NCI-H1417 (cell line): ENCODE measurements around the gene PADI2.

Source experiments
- DNase-seq, 3 experiments: peaks; one replicate each; lab custom pipeline; 2025; lab: John Stamatoyannopoulos, UW

Gene PADI2

GRCh38 chr1:17053685-17054410, 65.4 kb downstream of the PADI2 start, which contains the start of gene SDHB:
SDHB (minus strand) TSS chr1:17054032; CDS start chr1:17054019, 13 bp downstream.
- peak; percentile 96 to 99 (median 98) for DNase-seq

- DNase-seq: no peak
Observed at GRCh38 chr1:17053086-17053684, 66.1 kb downstream of the PADI2 start.

DNA sequence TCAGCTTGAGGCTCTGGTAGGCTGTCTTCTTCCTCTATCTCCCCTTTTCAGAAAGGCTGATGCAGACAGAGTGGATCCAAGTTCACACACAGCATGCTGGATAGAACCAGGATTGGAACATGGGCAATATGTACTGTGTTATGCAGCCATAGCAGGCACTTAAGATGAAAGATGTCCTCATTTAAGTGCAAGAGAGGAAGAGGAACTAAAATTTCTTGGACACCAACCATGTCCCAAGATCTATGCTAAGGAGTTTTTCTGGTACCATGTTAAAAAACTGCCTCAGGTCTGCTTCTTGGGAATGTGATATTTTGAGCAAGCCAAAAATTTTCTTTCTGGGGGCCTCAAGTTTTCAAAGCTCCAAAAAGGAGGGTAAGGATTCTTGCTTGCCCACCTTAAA, 66.6 kb downstream of the PADI2 start:
- no peak for DNase-seq

- DNase-seq: no peak
Observed at GRCh38 chr1:17052038-17052437, 67.2 kb downstream of the PADI2 start.

DNA sequence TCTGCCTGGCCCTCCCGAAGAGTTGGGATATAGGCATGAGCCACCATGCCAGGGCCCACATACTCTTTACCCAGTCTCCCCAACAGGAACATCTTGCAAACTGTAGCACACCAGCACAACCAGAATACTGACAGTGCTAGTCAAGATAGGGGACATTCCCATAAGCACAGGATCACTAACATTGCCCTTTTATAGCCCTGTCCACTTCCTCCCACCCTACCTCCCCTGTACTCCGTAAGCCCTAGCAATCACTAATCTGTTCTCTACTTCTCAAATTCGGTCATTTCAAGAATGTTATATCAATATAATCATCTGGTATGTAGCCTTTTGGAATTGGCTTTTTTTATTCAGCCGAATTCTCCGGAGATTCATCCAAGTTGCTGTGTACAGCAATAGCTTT, 71.3 kb downstream of the PADI2 start:
- no peak for DNase-seq

DNA sequence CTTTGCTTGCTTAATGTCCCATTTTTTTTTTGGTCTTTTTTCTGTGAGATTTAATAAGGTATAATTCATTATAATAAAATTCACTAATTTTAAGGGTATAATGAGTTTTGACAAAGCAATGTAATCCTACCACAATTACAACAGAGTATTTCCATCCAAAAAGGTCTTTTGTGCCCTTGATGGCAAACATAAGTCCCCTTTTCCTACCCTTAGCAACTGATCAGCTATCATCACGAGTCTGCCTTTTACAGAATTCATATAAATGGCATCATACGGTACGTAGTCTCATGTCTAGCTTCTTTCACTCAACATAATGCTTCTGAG, 73.0 kb downstream of the PADI2 start:
- DNase-seq: no peak

DNA sequence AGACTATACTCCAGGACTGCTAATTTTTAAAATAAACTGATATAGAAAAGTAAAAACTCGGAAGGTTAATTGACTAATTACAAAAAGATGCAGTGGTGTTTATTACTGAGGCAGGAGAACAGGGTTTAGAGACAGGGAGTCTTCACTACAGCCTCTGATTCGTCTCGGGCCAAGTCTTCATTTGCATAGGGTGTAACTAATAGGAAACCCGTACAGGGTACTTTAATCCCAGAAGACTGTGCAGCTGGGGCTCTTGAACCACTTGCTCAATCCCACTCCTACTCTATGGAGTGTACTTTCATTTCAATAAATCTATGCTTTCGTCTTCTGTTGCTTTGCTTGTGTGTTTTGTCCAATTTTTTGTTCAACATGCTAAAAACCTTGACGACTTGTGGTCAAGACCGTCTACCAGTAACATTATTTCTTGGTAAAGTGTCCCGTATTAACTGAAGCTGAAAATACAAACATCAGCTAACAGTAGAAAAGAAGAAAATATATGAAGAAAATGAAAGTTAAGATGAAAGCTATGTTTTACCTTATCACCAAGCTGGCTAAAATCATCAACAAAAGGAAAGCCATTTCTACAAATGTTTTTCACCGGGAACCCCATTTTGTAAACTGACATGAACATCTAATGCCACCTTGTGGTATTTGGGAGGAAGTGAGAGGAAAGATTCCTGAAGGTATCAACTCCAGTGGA, 73.5 kb downstream of the PADI2 start:
- DNase-seq: peak in 2 of 3 experiments; percentile 23 to 69

DNA sequence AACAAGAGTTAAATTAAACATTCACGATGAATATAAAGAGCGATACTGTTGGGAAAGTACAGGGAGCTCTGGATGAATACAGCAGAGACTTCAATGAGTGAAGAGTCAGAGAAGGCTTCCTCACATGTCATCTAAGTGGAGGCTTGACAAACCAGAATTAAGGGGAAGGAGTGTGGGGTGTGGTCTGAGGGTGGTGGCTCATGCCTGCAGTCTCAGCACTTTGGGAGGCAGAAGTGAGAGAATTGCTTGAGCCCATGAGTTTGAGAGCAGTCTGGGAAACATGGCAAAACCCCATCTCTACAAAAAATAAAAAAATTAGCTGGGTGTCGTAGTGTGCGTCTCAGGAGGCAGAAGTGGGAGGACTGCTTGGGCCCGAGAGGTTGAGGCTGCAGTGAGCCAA, 74.1 kb downstream of the PADI2 start:
- DNase-seq: no peak

DNA sequence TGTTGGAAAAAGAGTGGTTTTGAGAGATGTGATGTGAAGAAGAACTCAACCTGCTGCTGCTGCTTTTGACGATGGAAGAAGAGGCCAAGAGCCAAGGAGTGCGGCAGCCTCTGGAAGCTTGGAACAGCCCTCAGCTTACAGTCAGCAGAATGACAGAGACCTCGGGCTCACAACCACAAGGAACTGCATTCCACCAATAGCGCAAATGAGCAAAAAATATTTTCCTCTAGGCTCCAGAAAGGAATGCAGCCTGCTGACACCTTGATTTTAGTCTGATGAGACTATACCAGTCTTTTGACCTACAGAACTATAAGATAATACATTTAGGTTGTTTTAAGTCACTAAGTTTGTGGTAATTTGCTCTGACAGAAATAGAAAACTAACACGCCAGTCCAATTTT, 75.6 kb downstream of the PADI2 start:
- no peak for DNase-seq

GRCh38 chr1:17040135-17040534, 79.1 kb downstream of the PADI2 start:
- no peak for DNase-seq

DNA sequence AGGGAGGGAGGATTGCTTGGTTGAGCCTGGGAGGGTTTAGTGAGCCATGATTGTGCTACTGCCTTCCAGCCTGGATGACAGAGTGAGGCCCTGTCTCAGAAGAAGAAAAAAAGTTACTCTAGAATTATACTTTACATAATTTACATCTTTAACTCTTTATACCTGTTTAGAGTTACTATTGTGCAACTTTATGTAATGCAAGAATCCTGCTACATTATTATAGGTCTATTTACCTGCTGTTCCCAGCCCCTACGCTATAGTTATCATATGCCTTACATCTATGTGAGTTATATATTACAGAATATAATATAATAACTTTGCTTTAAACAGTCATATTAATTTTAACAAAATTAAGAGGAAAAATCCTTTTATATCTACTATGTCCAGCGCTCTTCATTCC, 79.7 kb downstream of the PADI2 start:
- DNase-seq: no peak

DNA sequence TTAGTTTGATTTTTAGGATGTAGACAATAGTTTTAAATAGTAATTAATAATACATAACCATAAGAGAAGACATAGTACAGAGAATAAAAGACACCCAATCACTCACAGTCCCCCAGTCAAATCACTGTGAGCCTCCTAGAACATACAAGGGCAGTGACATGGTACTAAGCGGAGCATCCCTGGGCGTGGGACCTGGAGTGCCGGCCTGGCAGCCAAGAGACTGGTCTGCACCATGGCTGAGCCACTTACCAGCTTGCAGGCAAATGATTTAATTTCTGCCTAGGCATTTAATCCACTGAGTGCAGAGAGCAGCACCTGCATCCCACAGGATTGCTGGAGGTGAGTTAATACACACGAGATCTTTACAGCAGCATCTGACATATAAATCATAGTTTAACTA, 85.8 kb downstream of the PADI2 start:
- no peak for DNase-seq

- DNase-seq: no peak
Observed at GRCh38 chr1:17032741-17033140, 86.5 kb downstream of the PADI2 start.

DNA sequence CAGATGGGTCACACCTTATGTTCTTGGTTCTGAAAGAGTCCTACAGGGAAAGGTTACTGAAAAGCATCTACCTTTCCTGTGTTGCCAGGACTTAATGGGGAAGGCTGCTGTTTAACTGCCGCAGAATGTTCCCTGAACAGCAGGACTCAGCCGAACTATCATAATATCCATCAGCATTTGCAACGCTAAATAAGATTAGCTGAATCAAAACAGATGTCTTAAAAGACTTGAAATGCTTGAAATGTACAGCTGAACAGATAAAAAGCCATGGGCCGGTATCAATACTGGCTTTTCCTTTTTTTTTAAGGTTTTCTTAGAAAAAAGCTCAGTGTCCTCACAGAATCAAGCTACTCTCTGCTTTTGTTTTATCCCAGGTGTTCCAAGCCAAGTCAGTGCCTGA, 87.8 kb downstream of the PADI2 start:
- no peak for DNase-seq

DNA sequence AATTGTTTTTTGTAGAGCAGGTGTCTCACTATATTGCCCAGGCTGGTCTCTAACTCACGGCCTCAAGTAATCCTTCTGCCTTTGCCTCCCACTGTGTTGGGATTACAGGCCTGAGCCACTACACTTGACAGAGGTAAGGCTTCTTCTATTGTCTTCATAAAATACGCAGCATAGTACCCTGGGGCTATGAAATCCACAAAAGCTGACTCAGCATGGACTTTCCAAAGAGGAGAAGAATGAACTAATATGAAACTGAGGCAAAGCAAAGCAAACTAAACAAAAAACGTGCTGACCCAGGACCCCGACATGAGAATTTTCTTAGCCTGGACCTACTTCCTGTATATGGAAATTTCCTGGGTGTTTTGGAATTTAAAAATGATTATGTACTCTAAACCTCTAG, 89.0 kb downstream of the PADI2 start:
- DNase-seq: peak in 1 of 3 experiments; percentile 15

DNA sequence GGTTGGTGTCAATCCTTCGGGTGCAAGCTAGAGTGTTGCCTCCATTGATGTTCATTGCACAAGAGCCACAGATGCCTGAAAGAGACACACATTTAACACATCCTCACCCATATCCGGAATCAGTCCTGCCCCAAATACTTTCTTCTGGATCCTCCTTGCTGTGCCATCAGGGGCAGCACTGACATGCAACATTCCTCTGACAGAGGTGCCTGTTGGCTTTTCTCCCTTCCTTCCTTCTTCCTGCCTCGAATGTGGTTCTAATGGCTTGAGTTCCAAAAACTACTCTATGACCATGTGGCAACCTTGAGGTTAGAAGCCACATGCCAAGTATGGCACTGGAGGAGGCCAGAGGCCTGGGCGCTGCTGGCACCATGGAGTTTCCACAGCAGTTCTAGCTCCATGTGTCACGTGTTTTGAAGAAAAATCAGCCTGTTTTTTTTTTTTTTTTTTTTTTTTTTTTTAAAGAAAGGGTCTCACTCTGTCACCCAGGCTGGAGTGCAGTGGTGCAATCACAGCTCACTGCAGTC, 90.5 kb downstream of the PADI2 start:
- no peak for DNase-seq

- DNase-seq: no peak
Observed at GRCh38 chr1:17027900-17028299, 91.4 kb downstream of the PADI2 start.

- no peak for DNase-seq
Observed at GRCh38 chr1:17027403-17027802, 91.8 kb downstream of the PADI2 start.

- DNase-seq: no peak
Observed at GRCh38 chr1:17024721-17025120, 94.5 kb downstream of the PADI2 start.

DNA sequence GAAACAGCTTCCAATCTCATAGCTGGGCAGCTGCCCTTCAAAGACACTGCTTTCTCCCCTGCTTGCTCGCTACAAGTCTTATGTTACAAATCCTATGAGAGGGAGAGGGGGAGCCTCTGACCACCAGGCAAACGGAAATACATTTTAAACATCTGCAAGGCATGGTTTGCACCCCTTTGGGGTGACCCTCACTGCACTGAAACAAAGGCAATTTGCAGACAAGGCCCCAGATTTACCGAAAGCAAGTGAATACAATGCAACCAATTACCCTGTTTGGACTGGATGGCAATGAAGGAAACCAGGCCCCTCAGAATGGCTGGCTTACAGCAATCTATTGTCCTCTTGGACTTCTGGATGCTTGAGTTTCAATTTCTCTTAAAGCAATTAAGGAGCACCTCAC, 95.7 kb downstream of the PADI2 start:
- no peak for DNase-seq

GRCh38 chr1:17023102-17023501, 96.1 kb downstream of the PADI2 start:
- DNase-seq: no peak

DNA sequence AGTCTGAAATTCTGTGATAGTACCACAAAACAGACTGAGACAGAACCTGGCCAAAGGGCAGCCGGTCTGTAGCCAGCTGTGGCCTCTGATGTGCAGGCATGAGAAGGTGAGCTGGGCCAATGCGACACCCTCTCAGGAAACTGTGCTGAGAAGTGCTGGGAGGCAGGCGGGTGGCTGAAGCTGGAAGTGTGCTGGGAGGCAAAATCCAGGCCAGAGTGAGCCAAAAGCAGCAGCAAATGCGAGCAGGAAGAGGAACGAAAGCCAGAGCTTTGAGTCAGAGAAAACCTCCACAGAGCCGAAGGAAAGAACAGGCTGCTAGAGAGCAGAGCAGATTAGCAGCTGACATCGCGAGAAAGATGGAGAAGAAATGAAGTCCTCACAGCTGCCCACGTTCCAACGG, 97.4 kb downstream of the PADI2 start:
- no peak for DNase-seq

DNA sequence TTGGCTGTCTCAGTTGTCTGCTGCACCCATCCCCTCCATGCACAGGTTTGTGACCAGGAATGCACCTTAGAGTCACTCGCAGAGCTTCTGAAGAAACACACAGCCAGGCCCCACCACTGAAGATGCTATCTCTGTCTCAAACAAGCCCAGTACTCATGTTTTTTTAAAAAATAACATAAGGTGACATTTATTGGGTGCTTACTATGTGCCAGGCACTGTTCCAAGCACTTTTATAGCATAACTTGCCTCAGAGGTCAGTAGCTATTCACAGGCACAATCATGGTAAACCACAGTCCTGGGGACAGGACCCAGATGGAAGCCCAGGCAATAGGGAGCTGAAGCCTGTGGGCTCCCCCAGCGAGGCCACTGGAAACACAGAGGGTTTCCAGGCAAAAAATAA, 98.7 kb downstream of the PADI2 start:
- DNase-seq: no peak
